Mesendoderm (in vitro differentiated cells): ENCODE results near the gene RBM6.

ENCODE experiments used
- DNase-seq: peaks from one replicate; pipeline ENCODE4 v3.0.0; 2013
- H2AK5ac ChIP-seq: 2 replicates; pipeline ENCODE4 v1.6.1; 2013; ENCODE audit warnings: low read length, inconsistent platforms
- H2BK120ac ChIP-seq: 2 replicates; pipeline ENCODE4 v1.6.1; 2013; ENCODE audit warnings: low read depth, mild to moderate bottlenecking, low read length, moderate library complexity, mixed read lengths
- H2BK15ac ChIP-seq: replicated peaks from 2 replicates; pipeline ENCODE4 v1.6.1; 2013; ENCODE audit warnings: low read depth, mild to moderate bottlenecking, moderate library complexity
- H2BK5ac ChIP-seq: 2 replicates; pipeline ENCODE4 v1.6.1; 2013; ENCODE audit warnings: low read length, inconsistent platforms
- H3K18ac ChIP-seq: 2 replicates; pipeline ENCODE4 v1.6.1; 2013; ENCODE audit warnings: mild to moderate bottlenecking, low read length, mixed read lengths
- H3K23ac ChIP-seq: one replicate; pipeline ENCODE4 v1.6.1; 2013; ENCODE audit warnings: low read length
- H3K27ac ChIP-seq: 2 replicates; pipeline ENCODE4 v1.5.1; 2013; ENCODE audit warnings: low read depth, mild to moderate bottlenecking, inconsistent platforms, low read length, moderate library complexity
- H3K27me3 ChIP-seq: 2 replicates; pipeline ENCODE4 v1.6.1; 2013; ENCODE audit warnings: low read length, control low read depth, mild to moderate bottlenecking, inconsistent platforms; ENCODE audit not compliant: insufficient read depth, poor library complexity
- H3K36me3 ChIP-seq: 2 replicates; pipeline ENCODE4 v1.6.1; 2013; ENCODE audit warnings: low read length, inconsistent platforms; ENCODE audit not compliant: control insufficient read depth, insufficient read depth
- H3K4ac ChIP-seq: one replicate; pipeline ENCODE4 v1.6.1; 2013; ENCODE audit warnings: low read depth, mild to moderate bottlenecking, low read length, moderate library complexity
- H3K4me1 ChIP-seq: 2 replicates; pipeline ENCODE4 v1.6.1; 2013; ENCODE audit warnings: low read depth, low read length, inconsistent platforms; ENCODE audit not compliant: control insufficient read depth
- H3K4me2 ChIP-seq: 2 replicates; pipeline ENCODE4 v1.6.1; 2013; ENCODE audit warnings: low read length
- H3K4me3 ChIP-seq: 2 replicates; pipeline ENCODE4 v1.5.1; 2013; ENCODE audit warnings: mild to moderate bottlenecking, low read length
- H3K56ac ChIP-seq: one replicate; pipeline ENCODE4 v1.6.1; 2013; ENCODE audit warnings: low read length
- H3K79me1 ChIP-seq: 2 replicates; pipeline ENCODE4 v1.6.1; 2013; ENCODE audit warnings: low read length, inconsistent platforms
- H3K79me2 ChIP-seq: 2 replicates; pipeline ENCODE4 v1.6.1; 2013; ENCODE audit warnings: mild to moderate bottlenecking, low read length; ENCODE audit not compliant: control insufficient read depth, insufficient read depth
- H3K9ac ChIP-seq: 2 replicates; pipeline ENCODE4 v1.6.1; 2013; ENCODE audit warnings: low read length, inconsistent platforms
- H4K5ac ChIP-seq: one replicate; pipeline ENCODE4 v1.6.1; 2013; ENCODE audit warnings: low read length
- H4K8ac ChIP-seq: one replicate; pipeline ENCODE4 v1.6.1; 2013; ENCODE audit warnings: low read depth, mild to moderate bottlenecking, control low read depth, low read length, moderate library complexity
- WGBS: extraction: QIAGEN DNeasy Blood & Tissue Kit; methylation state at CpG from one replicate; pipeline ENCODE4 v1.1.7; 2013; ENCODE audit warnings: low lambda C conversion rate, missing lambda C conversion rate; ENCODE audit not compliant: insufficient coverage; ENCODE audit errors: extremely low coverage; 5-methylcytosine and 5-hydroxymethylcytosine counted together

Gene RBM6

GRCh38 chr3:50102558-50102957 lies 162.6 kb downstream of the RBM6 start:
- H3K18ac ChIP-seq, result no peak overlapping the region
- no peak overlapping the region for H2BK15ac ChIP-seq
- H3K4me2 ChIP-seq, result no peak overlapping the region
- no peaks in the 10 kb centered on the region for H3K79me1 ChIP-seq
- DNase-seq, result no peak
- no peak overlapping the region for H3K27ac ChIP-seq
- no peaks in the 10 kb centered on the region for H3K4me1 ChIP-seq
- H3K36me3 ChIP-seq, result peaks cover 34% of the 10 kb centered on the region
- H3K27me3 ChIP-seq, result no peaks in the 10 kb centered on the region
- no peak overlapping the region for H4K8ac ChIP-seq
- H2BK5ac ChIP-seq, result no peak overlapping the region
- H2AK5ac ChIP-seq, result no peak overlapping the region
- H3K56ac ChIP-seq, result no peak overlapping the region
- H3K9ac ChIP-seq, result no peak overlapping the region
- no peak overlapping the region for H3K23ac ChIP-seq
- no peak overlapping the region for H3K4ac ChIP-seq
- no peak overlapping the region for H4K5ac ChIP-seq
- H2BK120ac ChIP-seq, result no peak overlapping the region
- no peaks in the 10 kb centered on the region for H3K79me2 ChIP-seq
- no CpG with 5 or more reads among the region's 7 CpGs for WGBS
- H3K4me3 ChIP-seq, result no peak overlapping the region

DNA sequence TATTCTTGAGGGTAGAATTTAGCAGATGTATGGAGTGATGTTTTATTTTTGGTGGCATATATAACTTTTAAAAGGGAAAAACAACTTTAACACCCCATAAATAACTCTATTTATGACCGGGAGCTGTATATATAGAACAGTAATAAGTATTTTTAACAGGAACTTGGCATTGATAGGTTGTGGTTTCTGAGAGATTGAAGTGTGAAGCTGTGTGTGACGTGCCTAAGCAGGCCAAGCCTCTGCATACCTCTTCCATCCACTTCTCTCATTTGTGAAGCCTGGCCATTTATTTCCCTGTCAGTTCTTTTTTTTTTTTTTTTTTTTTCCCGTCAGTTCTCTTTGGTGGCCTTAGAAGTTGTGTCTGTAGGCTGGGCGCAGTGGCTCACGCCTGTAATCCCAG lies 171.8 kb downstream of the RBM6 start:
- H3K79me2 ChIP-seq, result no peaks in the 10 kb centered on the region
- H3K23ac ChIP-seq, result no peak overlapping the region
- H3K4me1 ChIP-seq, result no peaks in the 10 kb centered on the region
- no peak overlapping the region for H3K18ac ChIP-seq
- no peak for DNase-seq
- no peak overlapping the region for H3K56ac ChIP-seq
- H3K4me3 ChIP-seq, result no peak overlapping the region
- H3K4ac ChIP-seq, result no peak overlapping the region
- no peak overlapping the region for H2AK5ac ChIP-seq
- H3K79me1 ChIP-seq, result no peaks in the 10 kb centered on the region
- H3K36me3 ChIP-seq, result peaks cover 41% of the 10 kb centered on the region
- H2BK15ac ChIP-seq, result no peak overlapping the region
- no peak overlapping the region for H3K27ac ChIP-seq
- WGBS, result no CpG with 5 or more reads among the region's 5 CpGs
- H2BK5ac ChIP-seq, result no peak overlapping the region
- H3K9ac ChIP-seq, result no peak overlapping the region
- H2BK120ac ChIP-seq, result no peak overlapping the region
- no peaks in the 10 kb centered on the region for H3K27me3 ChIP-seq
- no peak overlapping the region for H4K5ac ChIP-seq
- no peak overlapping the region for H4K8ac ChIP-seq
- no peak overlapping the region for H3K4me2 ChIP-seq

GRCh38 chr3:50112462-50112861 lies 172.5 kb downstream of the RBM6 start:
- Histone ChIP-seq H3K4me1 (no peaks in the 10 kb centered on the region), H2AK5ac (no peak overlapping the region), H3K23ac (no peak overlapping the region), H3K4me3 (no peak overlapping the region), H2BK15ac (no peak overlapping the region), H3K27ac (no peak overlapping the region), H3K9ac (no peak overlapping the region), H3K4ac (no peak overlapping the region), H3K79me1 (no peaks in the 10 kb centered on the region), H4K5ac (no peak overlapping the region), H3K27me3 (no peaks in the 10 kb centered on the region), H3K56ac (no peak overlapping the region), H3K36me3 (peaks cover 40% of the 10 kb centered on the region), H2BK5ac (no peak overlapping the region), H3K18ac (no peak overlapping the region), H4K8ac (no peak overlapping the region), H2BK120ac (no peak overlapping the region), H3K4me2 (no peak overlapping the region), H3K79me2 (no peaks in the 10 kb centered on the region)
- no peak for DNase-seq
- no CpG with 5 or more reads among the region's 3 CpGs for WGBS

DNA sequence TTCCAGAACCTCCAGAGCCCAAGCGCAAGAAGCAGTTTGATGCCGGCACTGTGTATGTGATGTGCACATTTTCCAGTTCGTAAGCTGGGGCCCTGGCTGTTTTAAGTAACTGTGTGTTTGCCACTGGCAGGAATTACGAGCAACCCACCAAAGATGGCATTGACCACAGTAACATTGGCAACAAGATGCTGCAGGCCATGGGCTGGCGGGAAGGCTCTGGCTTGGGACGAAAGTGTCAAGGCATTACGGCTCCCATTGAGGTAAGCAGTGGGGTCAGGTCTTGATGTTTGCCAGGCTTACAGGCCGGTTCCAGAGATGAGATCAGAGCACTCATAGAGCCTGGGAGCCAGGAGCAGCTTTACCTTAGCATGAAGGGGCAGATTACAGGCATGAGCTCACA lies 177.2 kb downstream of the RBM6 start:
- Histone ChIP-seq H3K56ac (no peak overlapping the region), H2BK120ac (no peak overlapping the region), H4K5ac (no peak overlapping the region), H3K4ac (no peak overlapping the region), H3K4me1 (no peaks in the 10 kb centered on the region), H2BK5ac (no peak overlapping the region), H3K36me3 (peaks cover 42% of the 10 kb centered on the region), H3K79me2 (no peaks in the 10 kb centered on the region), H2AK5ac (no peak overlapping the region), H3K4me3 (no peak overlapping the region), H3K18ac (no peak overlapping the region), H3K27ac (no peak overlapping the region), H3K79me1 (no peaks in the 10 kb centered on the region), H3K27me3 (no peaks in the 10 kb centered on the region), H2BK15ac (no peak overlapping the region), H3K9ac (no peak overlapping the region), H4K8ac (no peak overlapping the region), H3K4me2 (no peak overlapping the region), H3K23ac (no peak overlapping the region)
- DNase-seq, result no peak
- no CpG with 5 or more reads among the region's 8 CpGs for WGBS

- Histone ChIP-seq H3K4me1 (no peaks in the 10 kb centered on the region), H3K27ac (no peak overlapping the region), H2AK5ac (no peak overlapping the region), H3K79me2 (no peaks in the 10 kb centered on the region), H2BK120ac (no peak overlapping the region), H3K4me2 (no peak overlapping the region), H3K56ac (no peak overlapping the region), H4K8ac (no peak overlapping the region), H2BK5ac (no peak overlapping the region), H3K4me3 (no peak overlapping the region), H3K27me3 (no peaks in the 10 kb centered on the region), H2BK15ac (no peak overlapping the region), H4K5ac (no peak overlapping the region), H3K79me1 (no peaks in the 10 kb centered on the region), H3K4ac (no peak overlapping the region), H3K18ac (no peak overlapping the region), H3K9ac (no peak overlapping the region), H3K23ac (no peak overlapping the region), H3K36me3 (peaks cover 39% of the 10 kb centered on the region)
- no CpG with 5 or more reads among the region's 10 CpGs for WGBS
- DNase-seq, result no peak
These were observed 178.3 kb downstream of the RBM6 start for GRCh38 chr3:50118237-50118636.

- Histone ChIP-seq H4K5ac (no peak overlapping the region), H3K4me1 (no peaks in the 10 kb centered on the region), H3K27me3 (no peaks in the 10 kb centered on the region), H3K27ac (no peak overlapping the region), H3K9ac (no peak overlapping the region), H4K8ac (no peak overlapping the region), H3K79me1 (no peaks in the 10 kb centered on the region), H3K4ac (no peak overlapping the region), H2BK120ac (no peak overlapping the region), H2BK15ac (no peak overlapping the region), H3K4me3 (no peak overlapping the region), H3K23ac (no peak overlapping the region), H3K18ac (no peak overlapping the region), H3K4me2 (no peak overlapping the region), H2BK5ac (no peak overlapping the region), H2AK5ac (no peak overlapping the region), H3K56ac (no peak overlapping the region), H3K36me3 (peaks cover 30% of the 10 kb centered on the region), H3K79me2 (no peaks in the 10 kb centered on the region)
- WGBS, result no CpG with 5 or more reads among the region's 3 CpGs
- no peak for DNase-seq
These were observed 179.8 kb downstream of the RBM6 start for GRCh38 chr3:50119786-50120185.
